A673 (cell line): ENCODE data around the gene DPEP2. TPM values are rescaled to one million over a fixed set of nuclear protein-coding genes. Genes with fewer than 3 reads are reported as not detected.

Experiments used
- BruUV-seq: library from RNA; stranded (reverse); fragments of 400-500 nt; replicated peaks from 2 replicates; lab custom pipeline; 2021; lab: Mats Ljungman, UMichigan
- CTCF ChIA-PET: fragments of 300-600 bp; sonication (Branson Sonifier 250); formaldehyde crosslinking; loops from one replicate; lab custom pipeline; 2022; ENCODE audit warnings: antibody characterized with exemption; lab: Charles Lee
- POLR2A ChIA-PET: fragments of 300-600 bp; sonication (Branson Sonifier 250); formaldehyde crosslinking; loops from one replicate; lab custom pipeline; 2022; ENCODE audit warnings: antibody characterized with exemption; ENCODE audit not compliant: low non-redundant PET; lab: Charles Lee
- DNase-seq: peaks from one replicate; pipeline ENCODE4 v3.0.0-alpha.2; 2015; ENCODE audit warnings: low spot score
- H3K27ac ChIP-seq: fragments of 200-600 bp; sonication (generic); 2 replicates; pipeline ENCODE4 v1.5.1; 2016; ENCODE audit warnings: mixed run types, low read depth, mild to moderate bottlenecking, mixed read lengths, antibody characterized with exemption, low read length; ENCODE audit not compliant: poor library complexity, severe bottlenecking
- H3K27me3 ChIP-seq: fragments of 200-600 bp; sonication (generic); replicated peaks from 2 replicates; pipeline ENCODE4 v1.6.1; 2017; ENCODE audit warnings: mixed run types, low read depth, mild to moderate bottlenecking, mixed read lengths, antibody characterized with exemption, low read length; ENCODE audit not compliant: insufficient read depth, poor library complexity
- H3K36me3 ChIP-seq: fragments of 200-600 bp; sonication (generic); 2 replicates; pipeline ENCODE4 v1.6.1; 2016; ENCODE audit warnings: mixed run types, mild to moderate bottlenecking, mixed read lengths, antibody characterized with exemption, low read length; ENCODE audit not compliant: insufficient read depth, poor library complexity, severe bottlenecking
- H3K4me1 ChIP-seq: fragments of 200-600 bp; sonication (generic); 2 replicates; pipeline ENCODE4 v1.6.1; 2017; ENCODE audit warnings: mixed run types, mild to moderate bottlenecking, mixed read lengths, antibody characterized with exemption, low read length; ENCODE audit not compliant: insufficient read depth, poor library complexity, severe bottlenecking
- H3K4me3 ChIP-seq: fragments of 200-600 bp; sonication (generic); 2 replicates; pipeline ENCODE4 v1.5.1; 2016; ENCODE audit warnings: low read depth, mixed run types, mild to moderate bottlenecking, mixed read lengths, low read length; ENCODE audit not compliant: poor library complexity, severe bottlenecking
- H3K9me3 ChIP-seq: fragments of 200-600 bp; sonication (generic); 2 replicates; pipeline ENCODE4 v1.6.1; 2016; ENCODE audit warnings: mixed run types, low read depth, mild to moderate bottlenecking, mixed read lengths, antibody characterized with exemption, low read length; ENCODE audit not compliant: poor library complexity, severe bottlenecking
- EZH2 ChIP-seq: fragments of 200-600 bp; sonication (generic); IDR thresholded peaks from 2 replicates; pipeline ENCODE4 v1.6.1; 2017; ENCODE audit warnings: borderline replicate concordance, low read depth, mild to moderate bottlenecking, mixed read lengths, antibody characterized with exemption, low read length; ENCODE audit not compliant: poor library complexity, severe bottlenecking
- intact Hi-C: fragments of 100-400 bp; cut with micrococcal nuclease; formaldehyde crosslinking; loops from one replicate; pipeline ENCODE4 v1.10.0; 2022; ENCODE audit not compliant: unreplicated experiment
- total RNA-seq: library from RNA; stranded (reverse); gene quantifications from 2 replicates; pipeline ENCODE4 v1.2.3, GENCODE V29; 2021
- TF ChIP-seq, protein P1 (sequence below): fragments of 300-800, 200-600 bp; sonication (generic); conservative IDR thresholded peaks from 2 replicates; pipeline ENCODE4 v1.5.1; 2017; ENCODE audit warnings: low read depth, mild to moderate bottlenecking, antibody characterized with exemption, low read length, moderate library complexity, mixed read lengths

The DPEP2 gene
- total RNA-seq, 1 experiment from 2014 or later = not detected

DNA sequence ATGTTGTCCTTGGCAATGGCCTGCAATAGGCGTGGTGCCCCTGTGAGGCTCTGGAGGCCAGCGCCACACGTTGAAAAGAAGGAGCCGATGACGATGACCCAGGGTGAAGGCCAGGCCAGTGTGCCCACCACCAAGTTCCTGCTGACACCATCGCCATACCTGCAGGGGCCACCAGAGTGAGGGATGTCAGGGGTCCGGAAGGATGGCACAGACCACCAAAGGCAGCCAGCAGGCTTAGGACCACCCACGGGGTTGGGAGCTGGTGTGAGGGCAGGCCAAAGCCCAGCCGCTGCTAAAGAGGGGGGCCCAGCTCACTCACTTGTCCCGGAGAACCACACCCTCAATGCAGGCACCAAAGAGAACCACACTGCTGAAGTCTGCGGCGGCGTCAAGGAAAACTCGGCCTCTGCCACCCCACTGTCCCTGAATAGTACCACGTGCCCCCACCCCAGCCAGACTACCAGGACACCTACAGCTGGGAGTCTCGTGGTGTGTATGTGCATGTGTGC lies 48.9 kb downstream of the DPEP2 start:
- H3K4me1 ChIP-seq = no peaks in the 10 kb centered on the region
- BruUV-seq = no TSS peak
- no peak overlapping the region for H3K27ac ChIP-seq
- no peak for DNase-seq
- H3K4me3 ChIP-seq = no peak overlapping the region
- POLR2A ChIA-PET = no interaction called here
- H3K9me3 ChIP-seq = no peaks in the 10 kb centered on the region
- H3K36me3 ChIP-seq = peaks cover 41% of the 10 kb centered on the region
- intact Hi-C loops = no loop called here
- CTCF ChIA-PET = no interaction called here
- no peaks in the 10 kb centered on the region for H3K27me3 ChIP-seq
- TF ChIP-seq, protein P1, sequence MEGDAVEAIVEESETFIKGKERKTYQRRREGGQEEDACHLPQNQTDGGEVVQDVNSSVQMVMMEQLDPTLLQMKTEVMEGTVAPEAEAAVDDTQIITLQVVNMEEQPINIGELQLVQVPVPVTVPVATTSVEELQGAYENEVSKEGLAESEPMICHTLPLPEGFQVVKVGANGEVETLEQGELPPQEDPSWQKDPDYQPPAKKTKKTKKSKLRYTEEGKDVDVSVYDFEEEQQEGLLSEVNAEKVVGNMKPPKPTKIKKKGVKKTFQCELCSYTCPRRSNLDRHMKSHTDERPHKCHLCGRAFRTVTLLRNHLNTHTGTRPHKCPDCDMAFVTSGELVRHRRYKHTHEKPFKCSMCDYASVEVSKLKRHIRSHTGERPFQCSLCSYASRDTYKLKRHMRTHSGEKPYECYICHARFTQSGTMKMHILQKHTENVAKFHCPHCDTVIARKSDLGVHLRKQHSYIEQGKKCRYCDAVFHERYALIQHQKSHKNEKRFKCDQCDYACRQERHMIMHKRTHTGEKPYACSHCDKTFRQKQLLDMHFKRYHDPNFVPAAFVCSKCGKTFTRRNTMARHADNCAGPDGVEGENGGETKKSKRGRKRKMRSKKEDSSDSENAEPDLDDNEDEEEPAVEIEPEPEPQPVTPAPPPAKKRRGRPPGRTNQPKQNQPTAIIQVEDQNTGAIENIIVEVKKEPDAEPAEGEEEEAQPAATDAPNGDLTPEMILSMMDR = no peak
- no peak for TF ChIP-seq EZH2

DNA sequence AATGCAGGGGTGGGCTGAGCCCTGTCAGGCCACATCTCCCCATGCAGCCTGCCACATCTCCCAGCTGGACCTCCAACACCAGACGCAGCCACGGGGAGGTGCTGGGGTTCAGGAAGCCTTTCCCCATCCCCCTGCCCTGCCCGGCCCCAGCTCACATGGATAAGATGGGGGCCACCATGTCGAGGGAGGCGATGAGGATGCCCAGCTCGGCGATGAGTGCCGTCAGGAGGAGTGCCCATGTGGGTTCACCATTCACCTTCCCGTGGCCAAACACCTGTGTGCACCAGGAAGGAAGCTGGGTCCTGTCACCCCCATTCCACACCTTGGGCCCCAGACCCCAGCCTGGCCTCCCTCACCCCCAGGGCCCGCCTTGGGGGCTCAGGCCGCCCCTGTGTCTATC lies 49.6 kb downstream of the DPEP2 start:
- no peak for DNase-seq
- H3K36me3 ChIP-seq = peaks cover 43% of the 10 kb centered on the region
- intact Hi-C loops = no loop called here
- ChIA-PET CTCF (no interaction called here), POLR2A (no interaction called here)
- H3K4me3 ChIP-seq = no peak overlapping the region
- H3K9me3 ChIP-seq = no peaks in the 10 kb centered on the region
- H3K4me1 ChIP-seq = no peaks in the 10 kb centered on the region
- BruUV-seq = no TSS peak
- no peaks in the 10 kb centered on the region for H3K27me3 ChIP-seq
- H3K27ac ChIP-seq = no peak overlapping the region
- TF ChIP-seq, protein P1 = no peak
- no peak for TF ChIP-seq EZH2

DNA sequence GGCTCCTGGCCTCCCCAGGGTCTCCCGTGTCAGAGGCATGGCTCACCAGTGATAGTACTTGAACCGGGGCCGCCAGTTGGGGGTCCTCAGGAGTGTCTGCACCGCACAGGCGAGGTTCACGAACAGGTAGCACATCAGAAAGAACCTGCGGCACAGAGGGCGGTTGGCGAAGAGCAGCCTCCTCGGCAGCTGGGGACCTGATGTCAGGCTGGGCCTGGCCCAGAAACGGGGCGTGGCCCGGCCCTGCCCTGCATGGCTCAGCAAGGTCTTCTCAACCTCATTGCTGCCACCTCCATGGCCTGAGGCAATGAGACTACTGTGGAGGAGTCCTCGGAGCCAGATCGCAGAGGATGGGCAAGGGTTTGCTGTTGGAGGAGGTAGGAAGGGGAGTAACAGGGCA lies 51.3 kb downstream of the DPEP2 start:
- Histone ChIP-seq H3K4me3 (no peak overlapping the region), H3K9me3 (no peaks in the 10 kb centered on the region), H3K27ac (no peak overlapping the region), H3K4me1 (no peaks in the 10 kb centered on the region), H3K27me3 (no peaks in the 10 kb centered on the region), H3K36me3 (peaks cover 43% of the 10 kb centered on the region)
- no peak for TF ChIP-seq EZH2
- BruUV-seq = no TSS peak
- ChIA-PET POLR2A (no interaction called here), CTCF (no interaction called here)
- DNase-seq = no peak
- intact Hi-C loops = no loop called here

DNA sequence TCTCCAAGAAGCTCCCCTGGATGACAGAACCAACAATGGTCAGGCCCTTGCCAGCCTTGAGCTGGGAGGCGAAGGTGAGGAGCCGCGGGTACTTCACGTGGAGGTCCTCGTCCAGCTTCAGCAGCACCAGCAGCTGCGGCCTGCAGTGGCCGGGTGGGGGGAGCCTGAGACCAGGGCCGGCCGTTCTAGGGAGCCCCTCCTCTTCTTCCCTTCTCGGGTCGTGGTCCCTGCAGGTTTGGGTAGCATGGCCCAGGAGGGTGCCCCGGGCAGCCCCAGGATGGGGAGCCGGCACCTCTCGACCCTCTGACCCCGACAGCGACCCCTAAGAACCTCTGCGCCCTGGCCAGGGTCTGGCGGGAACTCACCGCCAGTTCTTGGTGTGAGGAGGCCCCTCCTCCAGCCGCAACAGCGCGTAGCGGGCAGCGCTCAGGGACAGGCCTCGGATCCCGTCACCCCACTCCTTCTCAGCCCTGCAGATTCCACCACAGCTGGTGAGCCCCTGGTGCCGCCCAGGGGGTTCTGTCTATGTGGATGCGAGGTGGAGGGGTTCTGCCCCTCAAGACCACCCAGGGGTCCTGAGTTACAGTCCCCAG lies 52.2 kb downstream of the DPEP2 start:
- H3K27me3 ChIP-seq = no peaks in the 10 kb centered on the region
- no TSS peak for BruUV-seq
- no peaks in the 10 kb centered on the region for H3K4me1 ChIP-seq
- intact Hi-C loops = no loop called here
- H3K27ac ChIP-seq = no peak overlapping the region
- DNase-seq = no peak
- H3K4me3 ChIP-seq = no peak overlapping the region
- TF ChIP-seq, protein P1 = no peak
- no peak for TF ChIP-seq EZH2
- ChIA-PET POLR2A (interaction anchor here (0.7 kb wide), 2 partner anchors 8 to 12 kb away, joined by 3 to 5 read pairs; no protein-coding TSS in a partner anchor), CTCF (no interaction called here)
- peaks cover 47% of the 10 kb centered on the region for H3K36me3 ChIP-seq
- no peaks in the 10 kb centered on the region for H3K9me3 ChIP-seq
